Neural progenitor cell (in vitro differentiated cells): ENCODE data around the gene XG.

Source experiments
- CTCF ChIP-seq: fragments of 200-600 bp; sonication (generic); IDR thresholded peaks from 2 replicates; pipeline ENCODE4 v1.5.1; 2017; ENCODE audit warnings: antibody characterized with exemption, mild to moderate bottlenecking
- EZH2 ChIP-seq: fragments of 200-600 bp; sonication (generic); IDR thresholded peaks from 2 replicates; pipeline ENCODE4 v1.6.1; 2017; ENCODE audit warnings: antibody characterized with exemption, mild to moderate bottlenecking, moderate library complexity
- EZH2phosphoT487 ChIP-seq: fragments of 200-600 bp; sonication (generic); IDR thresholded peaks from 2 replicates; pipeline ENCODE4 v1.6.1; 2017; ENCODE audit warnings: antibody characterized with exemption

- TF ChIP-seq CTCF (no peak), EZH2 (no peak), EZH2phosphoT487 (no peak)
These were observed 107.5 kb downstream of the XG start for GRCh38 chrX:2859197-2859797.
